ENCODE data around the gene CD164L2.
"Not testable (repeated sequence)": the region's sequence is repeated elsewhere in the genome, so short reads cannot be mapped to it uniquely, and the experiment has no call there.

The CD164L2 gene

DNA sequence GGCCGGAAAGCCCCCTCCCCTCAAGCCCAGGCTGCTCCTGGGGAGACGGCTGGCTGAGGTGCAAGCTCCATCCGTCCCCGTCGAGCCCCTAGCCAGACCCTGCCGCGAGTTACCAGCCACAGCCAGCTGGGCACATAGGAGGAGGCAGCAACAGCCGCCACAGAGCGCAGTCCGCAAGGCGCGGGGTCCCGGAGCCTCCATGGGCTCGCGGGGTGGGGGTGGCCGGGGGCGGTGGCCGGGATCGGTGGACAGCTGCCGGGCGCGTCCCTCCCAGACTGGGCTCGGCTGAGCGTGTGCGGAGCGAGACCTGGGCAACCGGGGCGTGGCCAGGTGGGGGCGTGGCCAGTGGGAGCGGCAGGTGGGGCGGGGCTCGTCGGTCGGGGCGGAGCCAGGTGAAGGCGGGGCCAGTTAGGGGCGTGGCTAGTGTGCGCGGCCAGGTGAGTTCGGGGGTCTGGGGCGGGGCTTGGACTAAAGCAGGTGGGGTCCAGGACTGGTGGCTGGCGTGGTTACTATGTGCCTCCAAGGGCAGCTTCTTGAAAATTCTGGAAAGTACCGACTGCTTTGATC, at the start of gene CD164L2:
CD164L2 (minus strand) TSS at position 295 of the 567 bp plus-strand sequence; CDS start at position 201, 94 bp downstream.
- DNase-seq: no peak

DNA sequence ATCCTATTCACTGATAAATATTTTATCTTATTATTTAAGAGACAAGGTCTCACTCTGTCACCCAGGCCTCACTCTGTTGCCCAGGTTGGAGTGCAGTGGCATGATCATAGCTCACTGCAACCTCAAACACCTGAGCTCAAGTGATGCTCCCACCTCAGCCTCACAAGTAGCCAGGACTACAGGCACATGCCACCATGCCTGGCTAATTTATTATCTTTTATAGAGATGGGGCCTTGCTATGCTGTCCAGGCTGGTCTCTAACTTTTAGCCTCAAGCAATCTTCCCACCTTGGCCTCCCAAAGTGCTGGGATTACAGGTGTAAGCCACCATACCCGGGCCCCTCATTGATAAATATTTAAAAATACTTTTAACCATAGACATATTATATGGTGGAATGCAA, 49.6 kb upstream of the CD164L2 start:
- DNase-seq: not testable (repeated sequence)

DNA sequence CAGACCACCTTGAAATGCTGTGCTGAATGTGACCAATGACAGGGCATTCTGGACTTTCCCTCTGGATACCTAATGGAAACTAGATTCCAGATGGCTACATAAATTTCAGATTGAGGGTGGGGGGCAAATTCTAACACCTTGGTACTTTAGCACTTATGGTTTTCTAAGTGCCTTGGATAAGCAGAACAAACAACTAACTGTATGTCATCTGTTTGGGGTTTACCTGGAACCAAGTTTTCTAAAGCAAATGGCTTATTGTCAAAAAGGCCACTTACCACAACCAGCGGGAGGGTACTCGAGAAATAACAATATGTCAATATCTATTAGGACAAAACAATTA, 48.4 kb upstream of the CD164L2 start:
- no peak for DNase-seq

DNA sequence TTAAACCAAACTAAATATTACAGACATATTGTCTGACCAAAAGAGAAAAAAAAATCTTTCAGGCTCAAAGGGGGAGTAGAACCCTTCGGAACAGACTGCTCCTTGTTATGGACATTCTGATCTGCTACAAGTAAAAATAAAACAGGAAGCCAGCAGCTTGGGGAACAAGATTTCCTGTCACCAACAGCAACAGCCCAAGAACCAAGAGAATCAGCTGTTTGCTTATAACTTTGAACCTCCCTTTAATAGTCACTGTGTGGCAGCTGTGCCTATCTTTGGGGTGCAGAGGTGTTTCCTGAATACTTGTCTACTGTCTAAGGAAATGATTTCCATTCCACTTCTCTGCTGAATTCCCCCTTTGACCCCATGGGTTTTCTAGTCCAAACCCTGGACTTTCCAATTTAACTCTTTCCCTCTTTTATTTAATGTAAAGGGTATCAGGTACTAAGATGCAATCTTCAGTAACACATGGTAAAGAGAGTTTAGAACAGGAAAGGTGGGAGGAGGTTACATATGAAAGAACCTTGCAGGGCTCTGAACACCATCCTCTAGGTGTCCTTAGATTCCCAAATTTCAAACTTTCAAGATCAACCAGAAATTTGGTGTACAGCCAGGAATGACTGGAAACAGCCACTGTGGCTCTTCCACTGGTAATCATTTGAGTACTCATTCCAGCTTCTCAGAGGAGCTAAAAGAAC, 47.9 kb upstream of the CD164L2 start:
- no peak for DNase-seq

DNA sequence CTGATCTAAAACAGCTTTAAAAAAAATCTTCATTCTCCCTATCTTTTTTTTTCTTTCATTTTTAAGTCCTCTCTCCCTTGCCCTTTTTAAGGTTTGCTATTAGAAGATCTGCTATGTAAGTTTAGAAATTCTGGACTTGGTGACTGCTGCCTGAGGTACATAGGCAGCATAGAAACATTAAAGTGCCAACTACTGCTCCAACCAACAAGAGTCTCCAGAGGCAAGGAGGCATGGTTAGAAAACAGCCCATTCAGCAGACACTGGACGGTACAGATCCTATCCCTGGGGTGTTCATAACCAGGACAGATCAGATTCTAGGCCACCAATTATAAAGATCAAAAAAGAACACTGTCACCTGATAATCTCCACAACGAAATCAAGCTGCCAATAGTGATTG, 45.9 kb upstream of the CD164L2 start:
- DNase-seq: no peak

DNA sequence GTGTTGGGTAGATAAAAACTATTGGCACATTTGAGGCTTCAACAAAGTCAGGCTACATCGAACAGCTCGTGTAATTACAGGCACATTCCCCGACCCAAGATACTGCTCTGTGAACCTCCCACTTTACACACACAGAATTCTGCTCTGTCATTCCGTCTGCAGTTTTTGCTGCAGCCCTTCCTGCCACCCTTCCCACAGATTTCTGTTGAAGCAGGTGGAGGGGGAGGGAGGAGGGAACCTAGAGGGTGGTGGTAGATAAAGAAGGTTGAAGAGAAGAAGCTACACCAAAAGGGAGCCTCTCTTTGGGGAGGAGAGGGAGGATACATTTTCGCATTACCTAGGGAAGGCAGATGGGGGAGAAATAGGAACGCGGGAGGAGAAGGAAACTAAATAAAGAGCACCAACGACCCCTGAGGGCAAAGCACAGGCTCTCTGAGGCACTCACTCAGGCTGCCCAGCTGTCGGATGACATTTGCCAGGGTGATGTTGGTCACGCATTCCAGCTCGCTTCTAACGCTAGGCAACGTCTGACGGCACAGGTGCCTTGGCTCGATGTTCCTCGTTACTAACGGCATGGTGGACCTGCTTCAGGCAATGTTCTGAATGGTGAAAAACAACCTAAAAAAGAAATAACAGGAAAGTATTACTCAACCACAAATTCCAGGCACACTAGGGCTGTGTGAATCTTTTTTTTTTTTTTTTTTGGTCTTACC, 45.3 kb upstream of the CD164L2 start:
- DNase-seq: peak; percentile 60

DNA sequence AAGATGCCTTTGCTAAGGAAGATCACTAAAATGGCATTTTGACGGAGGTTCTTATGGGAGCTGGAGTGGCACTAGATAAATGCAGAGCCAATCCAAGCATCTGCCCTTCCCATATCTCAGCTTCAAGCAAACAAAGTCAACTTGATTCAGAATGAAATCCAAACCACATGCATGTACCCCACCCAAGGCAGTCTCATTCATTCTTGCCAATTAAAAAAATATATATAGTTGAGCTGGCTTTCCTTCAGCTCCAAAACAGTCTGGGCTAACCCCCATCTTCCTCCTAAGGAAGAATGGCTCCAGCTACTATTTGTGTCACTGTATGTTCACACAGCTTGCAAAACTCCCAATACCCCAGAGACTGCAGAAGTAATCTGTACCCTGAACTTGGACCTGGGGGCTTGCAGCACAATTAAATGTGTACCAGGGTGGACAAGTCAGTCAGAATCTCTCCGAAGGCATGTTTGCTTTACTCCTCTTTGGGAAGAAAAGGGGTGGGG, 44.7 kb upstream of the CD164L2 start:
- DNase-seq: no peak

DNA sequence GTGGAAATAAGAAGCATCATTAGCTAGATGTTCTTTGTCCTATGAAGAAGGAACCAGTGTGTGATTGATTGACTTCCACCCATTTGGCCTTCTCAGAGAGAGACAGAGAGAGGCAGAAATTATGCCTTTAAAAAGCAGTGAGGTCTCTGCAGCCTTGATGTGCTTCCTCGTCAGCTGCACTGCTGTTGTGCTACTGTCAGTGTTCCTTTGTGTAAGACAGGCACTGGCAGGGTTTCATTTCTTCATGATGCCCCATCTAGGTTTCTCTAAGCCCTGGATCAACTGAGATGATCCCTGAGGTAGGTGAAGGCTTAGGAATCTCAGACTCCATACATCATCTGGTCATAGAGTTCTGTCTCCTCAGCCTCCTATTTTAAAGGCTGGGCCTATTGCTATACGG, 44.2 kb upstream of the CD164L2 start:
- no peak for DNase-seq

DNA sequence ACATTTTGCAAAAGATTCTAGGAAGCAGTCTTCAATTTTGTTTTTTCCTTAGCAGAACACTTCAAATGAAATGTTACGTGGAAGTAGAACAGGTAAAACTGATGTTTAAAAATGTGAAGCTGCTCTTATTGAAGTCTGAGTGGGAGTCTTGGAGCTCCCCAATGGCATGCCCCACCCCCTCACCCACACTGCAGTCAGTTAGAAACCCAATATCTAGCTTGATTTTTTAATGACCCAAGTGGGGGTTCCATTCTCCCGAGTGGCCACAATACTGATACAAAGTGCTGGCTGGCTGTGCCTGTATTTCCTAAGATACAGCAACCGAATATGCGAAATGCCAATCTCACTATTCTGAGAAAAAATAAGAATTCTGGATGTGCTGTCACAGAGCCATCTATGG, 40.6 kb upstream of the CD164L2 start:
- no peak for DNase-seq

DNA sequence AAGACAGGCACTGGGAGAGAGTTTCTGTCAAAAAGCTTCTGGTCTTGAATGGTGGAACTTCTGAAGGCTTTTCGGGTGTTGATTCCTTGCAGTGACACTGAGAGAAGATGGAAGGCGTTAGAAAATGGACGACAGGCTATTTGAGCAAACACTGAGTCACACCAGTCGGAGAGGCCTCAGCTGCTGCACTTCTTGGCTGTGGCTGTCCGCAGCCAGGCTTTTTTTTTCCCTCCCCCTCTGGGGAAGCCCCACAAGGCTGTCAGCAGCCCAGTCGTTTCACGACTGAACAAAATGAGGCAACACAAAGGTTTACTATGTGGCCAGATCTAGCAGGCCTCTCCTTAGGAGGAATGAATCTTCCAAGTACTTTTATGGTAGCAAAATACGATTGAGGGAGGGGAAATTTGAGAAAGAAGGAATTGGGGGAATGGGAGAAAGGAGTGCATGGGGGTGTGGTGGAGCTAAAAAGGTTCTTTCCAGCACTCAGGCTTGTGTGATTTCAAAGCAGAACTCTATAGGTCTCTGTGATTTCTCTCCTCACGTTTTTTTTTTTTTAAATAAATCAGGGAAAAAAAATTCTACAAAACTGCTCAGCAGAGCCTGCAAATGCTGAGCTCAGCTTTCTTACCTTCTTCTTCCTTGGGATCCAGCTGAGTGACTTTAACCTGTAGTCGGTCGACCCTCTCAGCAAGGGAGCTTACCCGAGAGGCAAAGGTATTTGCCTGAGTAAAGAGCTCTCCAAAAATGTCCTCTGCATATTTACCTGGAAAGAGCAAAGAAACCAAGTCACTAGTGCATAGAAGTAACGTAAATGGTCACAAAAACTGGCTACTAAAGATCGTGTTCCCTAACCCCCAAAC, 35.4 kb upstream of the CD164L2 start:
- DNase-seq: peak; percentile 90

DNA sequence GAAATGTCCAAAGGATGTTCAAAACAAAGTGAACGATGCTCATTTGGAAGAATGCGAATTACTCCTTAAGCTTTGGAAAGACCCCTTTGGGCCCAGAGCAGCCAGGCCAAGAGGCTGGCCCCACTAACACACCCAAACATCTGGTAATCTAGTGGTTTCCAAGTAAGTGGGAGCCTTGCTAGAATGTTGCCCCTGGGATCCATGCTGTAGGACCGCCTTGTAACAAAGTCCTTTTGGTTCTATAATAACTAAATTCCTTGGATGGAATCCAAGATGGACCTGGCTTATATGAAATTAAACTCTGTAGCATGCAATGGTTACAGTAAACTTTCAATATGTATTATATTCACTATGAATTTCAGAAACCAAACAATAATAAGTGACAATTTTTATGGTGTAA, 34.6 kb upstream of the CD164L2 start:
- peak; percentile 43 for DNase-seq

DNA sequence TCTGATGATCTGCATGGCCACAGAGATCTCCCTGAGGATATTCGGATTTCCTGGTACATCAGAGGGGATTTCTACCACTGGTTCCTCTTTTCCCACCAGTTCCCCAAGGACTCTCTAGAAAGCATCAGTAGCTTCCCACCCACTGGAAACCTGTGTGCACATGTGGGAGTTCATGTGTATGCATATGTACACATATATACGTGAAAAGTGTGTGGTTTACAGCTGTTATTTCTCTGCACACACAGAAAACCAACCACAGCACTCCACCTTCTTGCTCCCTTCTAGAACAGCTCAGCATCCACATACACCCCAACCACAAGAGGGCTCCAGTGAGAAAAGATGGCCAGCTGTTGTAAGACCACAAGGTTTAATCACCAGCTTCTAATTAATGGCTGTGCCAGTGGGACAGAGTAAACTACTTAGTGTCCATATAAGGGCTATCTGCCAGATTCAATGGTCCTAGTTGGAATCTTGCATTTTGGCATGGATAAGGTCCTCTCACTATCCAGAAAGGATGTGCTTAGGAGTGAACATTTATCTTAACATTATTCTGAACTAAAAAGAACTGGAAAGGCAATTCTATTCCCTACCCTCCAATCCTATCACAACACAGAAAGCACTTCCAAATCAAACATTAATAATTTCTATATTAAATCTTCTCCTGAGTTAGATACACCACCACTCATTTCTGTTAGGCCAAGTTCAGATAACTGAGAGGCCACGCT, 33.4 kb upstream of the CD164L2 start:
- DNase-seq: peak; percentile 44

DNA sequence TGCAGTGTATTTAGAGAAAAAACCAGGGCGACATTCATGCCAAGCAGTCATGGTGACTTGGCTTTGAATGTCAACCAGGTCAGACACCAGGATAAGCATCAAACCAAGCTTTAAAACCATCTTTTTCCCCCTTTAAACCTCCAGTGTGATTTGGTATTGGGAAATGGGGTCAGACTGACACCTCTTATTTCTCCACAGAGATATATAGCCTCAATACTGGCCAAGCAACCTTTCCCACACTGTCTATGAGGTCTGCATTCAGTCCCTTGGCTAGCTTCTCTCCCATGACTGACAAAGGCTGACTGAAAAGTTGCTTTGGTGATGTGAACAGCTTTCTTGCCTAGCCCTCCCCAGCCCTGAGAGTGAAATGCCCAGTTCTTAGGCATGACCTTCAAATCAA, 31.0 kb upstream of the CD164L2 start:
- DNase-seq: no peak

DNA sequence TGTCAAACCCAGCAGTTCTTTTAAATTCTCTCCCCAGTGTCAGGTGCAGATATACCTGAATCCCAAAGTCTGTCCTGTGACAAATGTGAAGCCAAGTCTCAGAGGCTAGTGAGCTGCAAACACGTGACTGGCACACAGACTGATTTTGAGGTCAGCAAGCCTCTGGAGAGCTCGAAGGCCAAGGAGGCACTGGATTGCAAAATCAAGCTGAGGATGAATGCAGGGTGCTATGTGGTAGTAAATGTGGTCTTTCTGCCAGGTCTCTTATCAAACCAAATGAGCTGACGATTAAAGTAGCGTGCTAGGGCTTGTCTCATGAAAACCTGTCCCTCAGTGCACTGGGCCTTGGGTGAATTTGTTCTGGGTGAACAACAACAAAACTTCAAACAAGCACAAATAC, 29.9 kb upstream of the CD164L2 start:
- DNase-seq: no peak

DNA sequence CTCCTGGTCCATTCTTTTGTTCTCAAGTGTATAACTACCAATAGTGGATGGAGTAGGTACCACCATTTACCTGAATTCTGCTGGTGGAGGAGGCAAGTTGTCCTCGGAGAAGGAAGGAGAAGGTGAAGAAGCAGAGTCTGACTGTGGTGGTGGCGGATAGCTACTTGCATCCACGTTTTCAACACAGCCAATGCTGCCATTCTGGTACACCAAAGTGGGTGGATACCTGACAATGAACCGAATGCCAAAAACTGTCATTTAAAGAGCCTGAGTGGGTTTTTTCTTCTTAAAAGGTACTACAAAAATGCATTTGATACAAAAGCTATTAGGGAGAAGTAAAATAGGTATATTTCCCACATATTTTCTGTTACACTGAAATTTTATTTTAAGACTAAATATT, 29.4 kb upstream of the CD164L2 start:
- no peak for DNase-seq

DNA sequence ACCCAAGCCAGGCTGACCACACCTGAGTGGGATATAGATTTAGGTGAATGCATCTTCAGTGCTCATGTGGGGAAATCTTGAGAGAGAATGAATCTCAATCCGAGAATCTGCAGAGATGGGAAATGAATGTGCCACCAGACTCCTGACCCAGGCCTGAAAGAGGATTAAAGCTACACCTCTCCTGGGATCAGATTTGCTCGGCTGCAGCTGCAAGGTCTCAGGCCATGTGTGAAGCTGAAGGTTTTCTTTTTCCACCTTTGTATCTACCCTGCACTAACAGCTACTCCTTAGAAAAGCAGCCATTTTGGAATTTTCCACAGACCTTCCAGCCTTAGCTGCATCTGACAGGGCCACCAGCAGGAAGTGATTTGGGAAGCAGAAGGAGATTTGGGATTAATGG, 27.6 kb upstream of the CD164L2 start:
- DNase-seq: no peak

DNA sequence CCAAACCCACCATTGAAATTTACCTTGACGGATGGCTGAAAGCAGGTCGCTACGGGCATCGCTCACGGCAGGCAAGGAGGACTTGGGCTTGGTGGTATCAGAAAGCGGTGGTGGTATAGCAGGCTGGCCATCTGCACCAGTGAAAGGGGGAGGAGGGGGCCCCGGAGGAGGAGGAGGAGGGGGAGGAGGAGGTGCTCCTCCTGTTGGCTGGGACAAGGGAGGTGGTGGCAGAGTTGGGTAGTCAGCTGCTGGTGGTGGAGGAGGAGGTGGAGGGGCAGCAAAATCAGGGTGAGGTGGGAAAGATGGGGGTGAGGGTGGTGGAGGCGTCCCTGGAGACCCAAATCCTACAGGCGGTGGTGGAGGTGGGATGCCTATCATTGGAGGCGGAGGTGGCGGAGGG, 26.5 kb upstream of the CD164L2 start:
- DNase-seq: no peak

DNA sequence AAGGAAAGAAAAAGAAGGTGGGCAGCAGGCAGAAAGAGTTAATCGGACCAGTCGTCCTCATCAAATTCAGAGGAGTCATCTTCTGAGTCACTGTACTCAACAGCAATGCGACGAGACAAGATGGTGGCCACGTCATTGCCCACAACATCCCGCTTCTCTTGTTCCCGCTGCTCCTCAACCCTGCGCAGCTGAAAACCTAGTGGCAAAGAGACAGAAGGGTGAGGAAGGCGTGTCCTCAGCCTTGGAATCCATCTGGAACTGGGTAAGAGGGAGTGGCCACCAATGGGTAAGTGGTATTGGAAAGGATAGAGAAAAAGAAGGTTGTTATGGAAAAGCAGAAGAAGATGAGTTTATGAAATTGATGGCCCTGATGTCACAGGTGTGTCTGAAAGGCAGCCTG, 25.0 kb upstream of the CD164L2 start:
- DNase-seq: no peak

DNA sequence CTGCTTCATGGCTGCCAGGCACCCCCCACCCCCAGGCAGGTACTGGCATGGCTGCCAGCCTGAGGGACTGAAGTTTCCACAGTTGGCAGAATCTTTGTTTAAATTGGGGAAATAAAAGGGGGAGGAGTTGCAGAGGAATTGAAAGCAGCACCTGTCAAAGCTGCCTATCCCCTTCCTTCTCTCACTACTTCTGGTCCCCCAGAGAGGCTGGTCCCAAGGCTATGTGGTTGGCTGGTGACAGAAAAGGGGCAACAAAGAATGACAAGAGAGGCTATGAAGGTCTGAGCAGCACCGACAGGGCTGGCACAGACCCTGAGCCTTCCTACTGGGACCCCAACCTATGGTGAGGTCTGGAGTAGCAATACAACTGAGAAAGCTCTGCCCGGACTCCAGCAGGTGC, 23.7 kb upstream of the CD164L2 start:
- DNase-seq: not testable (repeated sequence)

DNA sequence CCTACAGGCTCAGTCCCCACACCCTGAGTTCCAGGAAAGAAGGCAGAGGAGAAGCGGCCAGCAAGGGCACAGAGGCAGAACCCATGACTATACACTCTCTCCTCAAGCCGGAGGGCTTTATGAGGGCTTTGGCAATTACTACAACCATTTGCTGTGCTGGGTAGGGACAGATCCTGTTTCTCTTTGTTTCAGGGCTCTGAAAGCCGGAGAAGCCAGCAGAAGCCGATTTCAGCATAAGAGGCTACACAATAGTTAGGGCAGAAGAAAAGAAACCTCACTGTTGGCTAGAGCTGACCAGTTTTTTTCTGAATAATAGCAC, 23.2 kb upstream of the CD164L2 start:
- no peak for DNase-seq

DNA sequence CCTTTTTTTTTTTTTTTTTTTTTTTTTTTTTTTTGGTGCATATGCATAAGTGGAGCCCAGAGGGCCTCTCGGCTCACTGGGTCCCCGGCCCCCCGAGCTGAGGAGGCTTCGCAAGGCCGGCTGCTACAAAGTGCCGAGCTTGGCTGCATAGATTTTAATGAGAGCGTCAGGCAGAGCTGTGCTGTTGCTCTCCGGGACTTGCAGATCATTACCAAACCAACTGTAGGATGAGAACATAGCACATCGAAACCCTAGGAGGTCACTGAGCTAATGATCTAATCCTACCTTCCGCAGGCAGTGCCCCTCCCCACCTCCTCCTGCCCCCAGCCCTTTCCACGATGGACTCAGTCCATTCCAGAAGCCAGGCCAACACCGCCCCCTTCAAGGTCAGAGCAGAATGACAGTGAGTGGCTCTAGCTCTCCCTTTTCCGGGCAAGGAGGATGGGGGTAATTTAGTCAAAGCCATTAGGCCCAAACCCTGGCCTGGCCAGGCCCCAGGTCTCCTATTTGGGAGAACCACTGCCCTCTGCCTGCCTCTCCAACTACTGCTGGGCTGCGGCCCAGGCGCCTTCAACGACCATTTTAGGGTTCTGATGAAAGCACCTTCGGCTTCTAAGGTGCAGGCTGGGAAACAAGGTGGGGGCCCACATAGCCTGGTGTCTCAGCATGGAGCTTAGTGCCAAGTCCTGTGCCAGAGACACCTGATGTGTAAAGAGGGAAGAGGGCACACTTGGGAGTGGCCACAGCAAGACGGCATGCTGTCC, 22.6 kb upstream of the CD164L2 start:
- DNase-seq: not testable (repeated sequence)

DNA sequence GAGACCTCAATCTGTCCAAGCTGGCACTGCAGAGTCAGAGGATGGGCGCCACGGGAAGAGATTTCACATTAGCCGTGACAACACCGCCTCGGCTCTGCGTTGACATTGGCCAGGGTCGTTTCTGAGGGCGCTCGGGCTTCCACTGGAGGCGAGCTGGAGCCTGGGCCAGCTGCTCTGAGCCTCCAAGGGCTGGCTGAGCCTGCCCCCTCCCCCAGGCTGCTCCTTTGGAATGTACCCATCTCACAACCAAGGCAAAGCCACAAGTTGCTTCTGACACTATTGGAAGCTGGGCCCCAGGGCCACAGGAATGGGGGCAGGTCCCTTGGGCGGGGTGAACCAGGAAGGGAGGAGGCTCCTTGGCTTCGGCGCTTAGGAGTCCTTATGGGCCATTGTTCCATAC, 21.9 kb upstream of the CD164L2 start:
- DNase-seq: peak; percentile 76
